HG03280 (cell line): ENCODE data around the gene TBC1D13.
"Not testable (repeated sequence)": the region's sequence is repeated elsewhere in the genome, so short reads cannot be mapped to it uniquely, and the experiment has no call there.

Experiments used
- ATAC-seq: cut with Tn5 transposase; IDR thresholded peaks from one replicate; pipeline ENCODE4 v1.9.1; 2021; ENCODE audit warnings: mild to moderate bottlenecking, moderate library complexity; ENCODE audit not compliant: unreplicated experiment

Gene TBC1D13

GRCh38 chr9:128843171-128843570 lies 56.1 kb downstream of the TBC1D13 start:
- not testable (repeated sequence) for ATAC-seq

GRCh38 chr9:128845186-128845931 lies 58.3 kb downstream of the TBC1D13 start:
- ATAC-seq: no peak

GRCh38 chr9:128846680-128847030 lies 59.6 kb downstream of the TBC1D13 start:
- no peak for ATAC-seq

GRCh38 chr9:128847803-128848202 lies 60.8 kb downstream of the TBC1D13 start:
- ATAC-seq: no peak

- ATAC-seq: not testable (repeated sequence)
Observed at GRCh38 chr9:128851024-128851423, 64.0 kb downstream of the TBC1D13 start.

GRCh38 chr9:128851779-128852600 lies 64.9 kb downstream of the TBC1D13 start:
- not testable (repeated sequence) for ATAC-seq

GRCh38 chr9:128852646-128853045 lies 65.6 kb downstream of the TBC1D13 start:
- ATAC-seq: not testable (repeated sequence)

GRCh38 chr9:128854454-128854853 lies 67.4 kb downstream of the TBC1D13 start:
- not testable (repeated sequence) for ATAC-seq

GRCh38 chr9:128858476-128858875 lies 71.4 kb downstream of the TBC1D13 start:
- ATAC-seq: not testable (repeated sequence)
